ENCODE results near the gene KRT40.

Gene KRT40

DNA sequence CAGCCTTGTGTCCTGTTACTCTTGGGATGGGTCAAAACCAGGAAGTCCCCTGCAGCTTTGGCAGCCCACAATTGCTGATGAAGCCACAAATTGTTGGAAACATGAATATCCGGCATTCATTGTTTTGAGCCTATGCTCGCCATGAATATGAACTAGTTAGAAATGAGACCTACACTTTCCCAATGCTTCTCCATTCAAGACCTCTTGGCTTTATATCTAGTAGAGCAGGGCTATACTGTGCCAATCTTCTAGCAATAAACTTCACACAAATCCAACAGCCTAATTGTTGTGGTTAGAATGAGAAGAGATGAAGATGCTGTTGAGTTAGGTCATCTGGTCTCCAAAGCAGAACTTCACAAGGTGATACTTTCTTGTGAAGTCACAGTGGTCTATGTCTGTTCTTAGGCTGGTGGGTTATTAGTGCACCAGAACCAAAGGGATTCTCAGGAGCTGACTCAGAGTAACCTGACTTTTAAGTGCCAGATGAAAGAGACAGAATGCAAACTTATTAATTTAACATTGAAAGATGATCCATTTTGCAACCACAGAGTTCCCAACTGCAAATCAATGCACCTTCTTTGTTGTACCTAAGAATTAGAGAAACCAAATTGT, 33.0 kb downstream of the KRT40 start:
- Histone ChIP-seq H3K56ac (ENCODE audit: low read length) (no peak overlapping the region), H2BK15ac (replicated peaks; ENCODE audit: low read depth) (no peak overlapping the region), H3K27ac (ENCODE audit: low read depth, low read length) (no peak overlapping the region), H3K4me1 (ENCODE audit: control insufficient read depth, low read depth, low read length) (no peaks in the 10 kb centered on the region), H3K79me2 (ENCODE audit: control insufficient read depth, insufficient read depth, low read length) (no peaks in the 10 kb centered on the region), H3K4ac (ENCODE audit: low read depth, low read length) (no peak overlapping the region), H4K8ac (ENCODE audit: low read depth, low read length) (no peak overlapping the region), H2BK5ac (ENCODE audit: low read length) (no peak overlapping the region), H3K23ac (ENCODE audit: low read length) (no peak overlapping the region), H3K18ac (ENCODE audit: low read length) (no peak overlapping the region), H3K9ac (ENCODE audit: low read length) (no peak overlapping the region), H4K5ac (ENCODE audit: low read length) (no peak overlapping the region), H3K4me3 (ENCODE audit: low read length) (no peak overlapping the region), H3K79me1 (ENCODE audit: low read length) (no peaks in the 10 kb centered on the region), H2BK120ac (ENCODE audit: low read depth, low read length) (no peak overlapping the region), H2AK5ac (ENCODE audit: low read length) (no peak overlapping the region), H3K27me3 (ENCODE audit: insufficient read depth, low read length, poor library complexity) (no peaks in the 10 kb centered on the region), H3K36me3 (ENCODE audit: control insufficient read depth, insufficient read depth, low read length) (no peaks in the 10 kb centered on the region), H3K4me2 (ENCODE audit: low read length) (no peak overlapping the region)
- no peak for DNase-seq
- no CpG with 5 or more reads among the region's 2 CpGs for WGBS (ENCODE audit: extremely low coverage, insufficient coverage, low lambda C conversion rate)

DNA sequence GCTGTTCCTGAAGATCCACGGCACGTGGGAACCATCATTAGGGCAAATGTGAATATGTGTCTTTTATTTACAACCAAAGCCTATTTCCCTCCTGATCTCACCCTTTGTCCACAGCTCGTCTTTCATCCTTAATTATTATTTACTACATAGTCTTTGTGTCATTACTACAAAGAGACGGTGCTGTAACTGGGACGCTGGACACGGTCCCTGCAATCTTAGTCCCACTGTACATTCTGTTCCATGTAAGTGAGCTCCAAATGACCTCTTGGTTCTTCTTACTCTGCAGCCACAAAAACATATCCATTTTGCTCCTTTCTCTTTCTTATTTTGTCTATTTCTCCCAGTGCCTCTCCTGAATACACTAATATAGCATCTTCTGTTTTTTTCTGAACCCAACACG, 34.0 kb downstream of the KRT40 start:
- Histone ChIP-seq H4K8ac (ENCODE audit: low read depth, low read length) (no peak overlapping the region), H2BK15ac (replicated peaks; ENCODE audit: low read depth) (no peak overlapping the region), H3K4me2 (ENCODE audit: low read length) (no peak overlapping the region), H4K5ac (ENCODE audit: low read length) (no peak overlapping the region), H3K56ac (ENCODE audit: low read length) (no peak overlapping the region), H3K4me3 (ENCODE audit: low read length) (no peak overlapping the region), H3K27ac (ENCODE audit: low read depth, low read length) (no peak overlapping the region), H3K79me2 (ENCODE audit: control insufficient read depth, insufficient read depth, low read length) (no peaks in the 10 kb centered on the region), H3K23ac (ENCODE audit: low read length) (no peak overlapping the region), H3K27me3 (ENCODE audit: insufficient read depth, low read length, poor library complexity) (no peaks in the 10 kb centered on the region), H3K36me3 (ENCODE audit: control insufficient read depth, insufficient read depth, low read length) (no peaks in the 10 kb centered on the region), H3K4ac (ENCODE audit: low read depth, low read length) (no peak overlapping the region), H3K79me1 (ENCODE audit: low read length) (no peaks in the 10 kb centered on the region), H2AK5ac (ENCODE audit: low read length) (no peak overlapping the region), H3K9ac (ENCODE audit: low read length) (no peak overlapping the region), H2BK120ac (ENCODE audit: low read depth, low read length) (no peak overlapping the region), H3K18ac (ENCODE audit: low read length) (no peak overlapping the region), H3K4me1 (ENCODE audit: control insufficient read depth, low read depth, low read length) (no peaks in the 10 kb centered on the region), H2BK5ac (ENCODE audit: low read length) (no peak overlapping the region)
- no peak for DNase-seq
- WGBS (ENCODE audit: extremely low coverage, insufficient coverage, low lambda C conversion rate): no CpG with 5 or more reads among the region's 7 CpGs

DNA sequence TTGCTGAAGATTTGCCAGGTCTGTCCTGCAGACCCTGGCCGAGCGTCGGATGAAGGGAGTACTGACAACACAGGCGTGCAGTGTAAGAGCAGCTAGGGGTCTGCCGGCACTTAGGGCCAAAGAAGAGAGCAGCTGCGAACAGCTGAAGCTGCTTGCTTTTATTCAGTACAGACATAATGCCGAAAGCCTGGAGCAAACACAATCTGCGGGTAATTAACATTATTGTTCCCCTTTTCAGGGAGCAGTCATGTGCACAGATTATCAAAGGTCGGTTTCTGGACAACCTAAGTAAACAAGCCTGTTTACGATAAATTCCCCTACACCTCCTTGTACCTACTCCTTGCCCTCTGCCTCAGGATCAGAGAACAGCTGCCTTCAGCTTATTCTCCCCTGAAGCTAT, 34.7 kb downstream of the KRT40 start:
- WGBS (ENCODE audit: extremely low coverage, insufficient coverage, low lambda C conversion rate): no CpG with 5 or more reads among the region's 10 CpGs

DNA sequence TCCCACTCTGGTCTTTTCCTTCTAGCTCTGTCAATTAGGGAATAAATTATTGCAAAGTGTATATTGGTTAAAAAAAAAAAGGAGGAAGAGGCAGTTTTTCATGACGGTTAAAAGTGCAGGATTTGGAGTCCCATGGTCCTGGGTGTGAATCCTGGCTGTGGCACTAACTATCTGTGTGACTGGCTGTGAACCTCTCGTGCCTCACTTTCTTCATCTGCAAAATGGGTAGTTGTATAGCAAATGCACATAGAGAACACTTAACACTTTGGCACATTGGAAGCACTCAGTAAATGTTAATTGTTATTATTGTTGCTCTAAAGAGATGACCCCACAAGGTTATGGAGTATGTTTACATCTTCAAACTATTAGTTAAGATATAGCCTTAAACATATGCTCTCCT, 36.2 kb downstream of the KRT40 start:
- no peaks in the 10 kb centered on the region for H3K27me3 ChIP-seq (ENCODE audit: insufficient read depth, low read length, poor library complexity)
- WGBS (ENCODE audit: extremely low coverage, insufficient coverage, low lambda C conversion rate): no CpG with 5 or more reads among the region's 2 CpGs
- H3K23ac ChIP-seq (ENCODE audit: low read length): no peak overlapping the region

More for the DNA sequence above, 34.7 kb downstream of the KRT40 start:
- Histone ChIP-seq H3K4me1 (ENCODE audit: control insufficient read depth, low read depth, low read length) (no peaks in the 10 kb centered on the region), H3K56ac (ENCODE audit: low read length) (no peak overlapping the region), H3K79me1 (ENCODE audit: low read length) (no peaks in the 10 kb centered on the region), H4K5ac (ENCODE audit: low read length) (no peak overlapping the region), H3K4me2 (ENCODE audit: low read length) (no peak overlapping the region), H4K8ac (ENCODE audit: low read depth, low read length) (peak overlapping the region; percentile 65), H3K4ac (ENCODE audit: low read depth, low read length) (no peak overlapping the region), H3K9ac (ENCODE audit: low read length) (no peak overlapping the region), H2BK15ac (replicated peaks; ENCODE audit: low read depth) (no peak overlapping the region), H3K79me2 (ENCODE audit: control insufficient read depth, insufficient read depth, low read length) (no peaks in the 10 kb centered on the region), H2AK5ac (ENCODE audit: low read length) (no peak overlapping the region), H2BK5ac (ENCODE audit: low read length) (no peak overlapping the region), H3K18ac (ENCODE audit: low read length) (no peak overlapping the region), H3K27ac (ENCODE audit: low read depth, low read length) (no peak overlapping the region), H3K27me3 (ENCODE audit: insufficient read depth, low read length, poor library complexity) (no peaks in the 10 kb centered on the region), H3K23ac (ENCODE audit: low read length) (no peak overlapping the region), H3K36me3 (ENCODE audit: control insufficient read depth, insufficient read depth, low read length) (no peaks in the 10 kb centered on the region), H2BK120ac (ENCODE audit: low read depth, low read length) (no peak overlapping the region), H3K4me3 (ENCODE audit: low read length) (no peak overlapping the region)
- DNase-seq: no peak

DNA sequence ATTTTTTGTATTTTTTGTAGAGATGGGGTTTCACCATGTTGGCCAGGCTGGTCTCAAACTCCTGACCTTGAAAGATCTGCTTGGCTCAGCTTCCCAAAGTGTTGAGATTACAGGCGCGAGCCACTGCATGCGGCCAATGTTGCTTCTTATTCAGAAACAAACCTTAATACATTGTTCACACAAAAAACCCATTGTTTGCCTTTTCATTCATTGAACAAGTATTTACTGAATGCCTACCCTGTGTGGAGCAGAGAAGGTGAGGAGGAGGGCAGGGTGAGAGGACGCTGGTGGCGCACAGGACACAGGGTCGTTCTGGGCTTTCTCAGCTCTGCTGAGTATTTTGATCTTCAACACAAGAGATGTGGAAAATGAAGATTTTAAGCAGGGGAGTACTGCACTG, 38.7 kb downstream of the KRT40 start:
- Histone ChIP-seq H4K5ac (ENCODE audit: low read length) (no peak overlapping the region), H3K23ac (ENCODE audit: low read length) (no peak overlapping the region), H3K4me3 (ENCODE audit: low read length) (no peak overlapping the region), H3K79me1 (ENCODE audit: low read length) (no peaks in the 10 kb centered on the region), H2AK5ac (ENCODE audit: low read length) (no peak overlapping the region), H3K79me2 (ENCODE audit: control insufficient read depth, insufficient read depth, low read length) (no peaks in the 10 kb centered on the region), H4K8ac (ENCODE audit: low read depth, low read length) (no peak overlapping the region), H3K4ac (ENCODE audit: low read depth, low read length) (no peak overlapping the region), H3K4me2 (ENCODE audit: low read length) (no peak overlapping the region), H3K27me3 (ENCODE audit: insufficient read depth, low read length, poor library complexity) (no peaks in the 10 kb centered on the region), H2BK120ac (ENCODE audit: low read depth, low read length) (no peak overlapping the region), H3K56ac (ENCODE audit: low read length) (no peak overlapping the region), H3K18ac (ENCODE audit: low read length) (no peak overlapping the region), H3K27ac (ENCODE audit: low read depth, low read length) (no peak overlapping the region), H3K36me3 (ENCODE audit: control insufficient read depth, insufficient read depth, low read length) (no peaks in the 10 kb centered on the region), H2BK15ac (replicated peaks; ENCODE audit: low read depth) (no peak overlapping the region), H3K4me1 (ENCODE audit: control insufficient read depth, low read depth, low read length) (no peaks in the 10 kb centered on the region), H2BK5ac (ENCODE audit: low read length) (no peak overlapping the region), H3K9ac (ENCODE audit: low read length) (no peak overlapping the region)
- WGBS (ENCODE audit: extremely low coverage, insufficient coverage, low lambda C conversion rate): no CpG with 5 or more reads among the region's 6 CpGs
- no peak for DNase-seq

More for the DNA sequence above, 36.2 kb downstream of the KRT40 start:
- Histone ChIP-seq H3K9ac (ENCODE audit: low read length) (no peak overlapping the region), H3K79me1 (ENCODE audit: low read length) (no peaks in the 10 kb centered on the region), H2BK120ac (ENCODE audit: low read depth, low read length) (no peak overlapping the region), H3K4me3 (ENCODE audit: low read length) (no peak overlapping the region), H3K36me3 (ENCODE audit: control insufficient read depth, insufficient read depth, low read length) (no peaks in the 10 kb centered on the region), H3K4me1 (ENCODE audit: control insufficient read depth, low read depth, low read length) (no peaks in the 10 kb centered on the region), H4K5ac (ENCODE audit: low read length) (no peak overlapping the region), H3K56ac (ENCODE audit: low read length) (no peak overlapping the region), H4K8ac (ENCODE audit: low read depth, low read length) (no peak overlapping the region), H2AK5ac (ENCODE audit: low read length) (no peak overlapping the region), H3K4me2 (ENCODE audit: low read length) (no peak overlapping the region), H3K18ac (ENCODE audit: low read length) (no peak overlapping the region), H3K27ac (ENCODE audit: low read depth, low read length) (no peak overlapping the region), H3K4ac (ENCODE audit: low read depth, low read length) (no peak overlapping the region), H2BK5ac (ENCODE audit: low read length) (no peak overlapping the region), H3K79me2 (ENCODE audit: control insufficient read depth, insufficient read depth, low read length) (no peaks in the 10 kb centered on the region), H2BK15ac (replicated peaks; ENCODE audit: low read depth) (no peak overlapping the region)
- DNase-seq: no peak

DNA sequence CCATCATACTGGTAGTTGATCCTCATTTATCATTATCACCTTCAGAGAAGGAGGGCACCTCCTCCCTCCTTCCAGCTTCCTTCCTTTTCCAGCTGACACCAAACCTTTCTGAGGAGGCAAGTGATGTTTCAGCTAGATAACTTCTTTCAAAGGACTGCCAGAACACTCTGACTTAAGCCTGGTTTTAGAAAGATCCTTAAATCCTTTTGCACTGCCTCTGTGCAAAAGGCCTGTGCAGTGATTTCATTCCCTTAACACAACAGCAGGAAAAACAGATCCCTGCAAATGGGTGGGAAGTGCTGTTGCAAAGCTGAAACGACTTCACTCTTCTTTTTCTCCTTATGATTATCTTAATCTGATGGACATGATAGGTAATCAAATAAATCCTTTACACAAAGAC, 39.6 kb downstream of the KRT40 start:
- no peak overlapping the region for H3K4ac ChIP-seq (ENCODE audit: low read depth, low read length)
- no peak overlapping the region for H2BK120ac ChIP-seq (ENCODE audit: low read depth, low read length)
- no CpG with 5 or more reads among the region's 1 CpG for WGBS (ENCODE audit: extremely low coverage, insufficient coverage, low lambda C conversion rate)

More for the DNA sequence above, 39.6 kb downstream of the KRT40 start:
- Histone ChIP-seq H3K27ac (ENCODE audit: low read depth, low read length) (no peak overlapping the region), H2BK15ac (replicated peaks; ENCODE audit: low read depth) (no peak overlapping the region), H3K4me3 (ENCODE audit: low read length) (no peak overlapping the region), H3K4me2 (ENCODE audit: low read length) (no peak overlapping the region), H2BK5ac (ENCODE audit: low read length) (no peak overlapping the region), H3K79me1 (ENCODE audit: low read length) (no peaks in the 10 kb centered on the region), H3K36me3 (ENCODE audit: control insufficient read depth, insufficient read depth, low read length) (no peaks in the 10 kb centered on the region), H3K18ac (ENCODE audit: low read length) (no peak overlapping the region), H2AK5ac (ENCODE audit: low read length) (no peak overlapping the region), H3K79me2 (ENCODE audit: control insufficient read depth, insufficient read depth, low read length) (no peaks in the 10 kb centered on the region), H3K56ac (ENCODE audit: low read length) (no peak overlapping the region), H3K27me3 (ENCODE audit: insufficient read depth, low read length, poor library complexity) (no peaks in the 10 kb centered on the region), H4K5ac (ENCODE audit: low read length) (no peak overlapping the region), H4K8ac (ENCODE audit: low read depth, low read length) (no peak overlapping the region), H3K23ac (ENCODE audit: low read length) (no peak overlapping the region), H3K9ac (ENCODE audit: low read length) (no peak overlapping the region), H3K4me1 (ENCODE audit: control insufficient read depth, low read depth, low read length) (no peaks in the 10 kb centered on the region)
- no peak for DNase-seq

All from mesendoderm (in vitro differentiated cells).